Osteoblast (primary cell): Measurements from ENCODE around the gene SARS1. TPM values are rescaled to one million over a fixed set of nuclear protein-coding genes. Genes with fewer than 3 reads are reported as not detected.

Source experiments
- DNase-seq: peaks from one replicate; pipeline ENCODE4 v3.0.0; 2011; ENCODE audit warnings: low spot score, mixed read lengths; ENCODE audit not compliant: insufficient read length; ENCODE audit errors: missing footprints
- H2AFZ ChIP-seq: 2 replicates; pipeline ENCODE4 v1.6.0; 2011; ENCODE audit warnings: mild to moderate bottlenecking, low read length
- H3K27ac ChIP-seq: 2 replicates; pipeline ENCODE4 v1.5.1; 2011; ENCODE audit warnings: mild to moderate bottlenecking, low read depth, low read length, moderate library complexity
- H3K27me3 ChIP-seq: 2 replicates; pipeline ENCODE4 v1.6.0; 2012; ENCODE audit warnings: mild to moderate bottlenecking, control low read depth, inconsistent platforms, low read length, moderate library complexity; ENCODE audit not compliant: insufficient read depth
- H3K36me3 ChIP-seq: 2 replicates; pipeline ENCODE4 v1.5.1; 2011; ENCODE audit warnings: mild to moderate bottlenecking, low read length, control low read depth, moderate library complexity; ENCODE audit not compliant: insufficient read depth
- H3K4me1 ChIP-seq: 2 replicates; pipeline ENCODE4 v1.5.1; 2011; ENCODE audit warnings: mild to moderate bottlenecking, low read length, control low read depth, moderate library complexity; ENCODE audit not compliant: insufficient read depth
- H3K4me2 ChIP-seq: 2 replicates; pipeline ENCODE4 v1.6.0; 2011; ENCODE audit warnings: mild to moderate bottlenecking, low read length; ENCODE audit not compliant: insufficient read depth
- H3K4me3 ChIP-seq: fragments of 200-600 bp; sonication (generic); 3 replicates; pipeline ENCODE4 v1.5.1; 2012; ENCODE audit warnings: mild to moderate bottlenecking, low read length, inconsistent platforms; ENCODE audit not compliant: insufficient read depth
- H3K79me2 ChIP-seq: 2 replicates; pipeline ENCODE4 v1.6.0; 2012; ENCODE audit warnings: mild to moderate bottlenecking, low read length, control low read depth, inconsistent platforms; ENCODE audit not compliant: insufficient read depth
- H3K9me3 ChIP-seq: 2 replicates; pipeline ENCODE4 v1.5.1; 2011; ENCODE audit warnings: low read depth, low read length, control low read depth
- H4K20me1 ChIP-seq: 2 replicates; pipeline ENCODE4 v1.6.0; 2012; ENCODE audit warnings: mild to moderate bottlenecking, low read length, control low read depth; ENCODE audit not compliant: insufficient read depth
- CTCF ChIP-seq: IDR thresholded peaks from 2 replicates; pipeline ENCODE4 v1.5.1; 2011; ENCODE audit warnings: mild to moderate bottlenecking, low read depth, low read length, moderate library complexity; ENCODE audit errors: extremely low read depth
- total RNA-seq: library from RNA; depleted of rRNA; stranded (reverse); fragments of >200 nt; gene quantifications from 2 replicates; pipeline ENCODE4 v1.2.3, GENCODE V29; 2012

Gene SARS1
- total RNA-seq, 1 donor, result 392 TPM

GRCh38 chr1:109188781-109189180, 24.9 kb upstream of the SARS1 start:
- H3K27me3 ChIP-seq, result no peaks in the 10 kb centered on the region
- H3K9me3 ChIP-seq, result peaks cover 5% of the 10 kb centered on the region
- no peak for TF ChIP-seq CTCF
- no peak overlapping the region for H3K27ac ChIP-seq
- no peaks in the 10 kb centered on the region for H4K20me1 ChIP-seq
- H3K4me1 ChIP-seq, result peaks cover 12% of the 10 kb centered on the region
- no peak overlapping the region for H3K4me3 ChIP-seq
- H3K79me2 ChIP-seq, result no peaks in the 10 kb centered on the region
- no peak for DNase-seq
- H3K36me3 ChIP-seq, result no peaks in the 10 kb centered on the region
- H2AFZ ChIP-seq, result no peak overlapping the region
- H3K4me2 ChIP-seq, result no peak overlapping the region

- no peak for TF ChIP-seq CTCF
- Histone ChIP-seq H4K20me1 (no peaks in the 10 kb centered on the region), H3K4me2 (no peak overlapping the region), H2AFZ (no peak overlapping the region), H3K4me1 (peaks cover 8% of the 10 kb centered on the region), H3K9me3 (peaks cover 5% of the 10 kb centered on the region), H3K27me3 (no peaks in the 10 kb centered on the region), H3K36me3 (no peaks in the 10 kb centered on the region), H3K79me2 (no peaks in the 10 kb centered on the region), H3K27ac (no peak overlapping the region), H3K4me3 (no peak overlapping the region)
- DNase-seq, result no peak
Measured at GRCh38 chr1:109190189-109190588, 23.5 kb upstream of the SARS1 start.

GRCh38 chr1:109191377-109191776, 22.3 kb upstream of the SARS1 start:
- Histone ChIP-seq H3K27me3 (no peaks in the 10 kb centered on the region), H3K79me2 (no peaks in the 10 kb centered on the region)
- no peak for DNase-seq

GRCh38 chr1:109191891-109192290, 21.8 kb upstream of the SARS1 start:
- no peak for DNase-seq
- Histone ChIP-seq H4K20me1 (no peaks in the 10 kb centered on the region), H3K4me3 (no peak overlapping the region), H3K4me2 (no peak overlapping the region), H3K9me3 (no peaks in the 10 kb centered on the region), H3K27ac (no peak overlapping the region), H3K4me1 (no peaks in the 10 kb centered on the region), H3K27me3 (no peaks in the 10 kb centered on the region), H2AFZ (no peak overlapping the region), H3K79me2 (no peaks in the 10 kb centered on the region), H3K36me3 (no peaks in the 10 kb centered on the region)
- TF ChIP-seq CTCF, result no peak

More at GRCh38 chr1:109191377-109191776, 22.3 kb upstream of the SARS1 start:
- no peaks in the 10 kb centered on the region for H4K20me1 ChIP-seq
- no peaks in the 10 kb centered on the region for H3K36me3 ChIP-seq
- TF ChIP-seq CTCF, result peak; percentile 38
- no peak overlapping the region for H3K27ac ChIP-seq
- H3K4me3 ChIP-seq, result no peak overlapping the region
- peaks cover under 1% of the 10 kb centered on the region for H3K4me1 ChIP-seq
- no peaks in the 10 kb centered on the region for H3K9me3 ChIP-seq
- no peak overlapping the region for H2AFZ ChIP-seq
- no peak overlapping the region for H3K4me2 ChIP-seq
